NT2/D1 (cell line): ENCODE measurements around the gene SNCAIP.
A peak's percentile ranks its signal among the peaks of the same experiment; 100 is the strongest.
"Not testable (repeated sequence)": the region's sequence is repeated elsewhere in the genome, so short reads cannot be mapped to it uniquely, and the experiment has no call there.

Source experiments
- DNase-seq: peaks from one replicate; pipeline ENCODE4 v3.0.0-alpha.2; 2011; ENCODE audit warnings: low read depth, low spot score
- H3K27me3 ChIP-seq: 2 replicates; pipeline ENCODE4 v1.6.0; 2011; ENCODE audit warnings: mild to moderate bottlenecking; ENCODE audit not compliant: insufficient read length, insufficient read depth
- H3K36me3 ChIP-seq: 2 replicates; pipeline ENCODE4 v1.6.1; 2011; ENCODE audit warnings: mild to moderate bottlenecking, low read length, mixed read lengths; ENCODE audit not compliant: insufficient read depth, insufficient read length
- H3K4me1 ChIP-seq: 2 replicates; pipeline ENCODE4 v1.5.1; 2011; ENCODE audit not compliant: insufficient read depth, insufficient read length
- H3K4me3 ChIP-seq: 2 replicates; pipeline ENCODE4 v1.5.1; 2011; ENCODE audit warnings: low read depth; ENCODE audit not compliant: insufficient read length
- H3K9ac ChIP-seq: 2 replicates; pipeline ENCODE4 v1.6.0; 2011; ENCODE audit warnings: low read depth; ENCODE audit not compliant: insufficient read length
- H3K9me3 ChIP-seq: 2 replicates; pipeline ENCODE4 v1.5.1; 2011; ENCODE audit warnings: mild to moderate bottlenecking, low read length; ENCODE audit not compliant: insufficient read depth
- SUZ12 ChIP-seq: IDR thresholded peaks from 2 replicates; pipeline ENCODE4 v1.6.1; 2011; ENCODE audit not compliant: insufficient read length, insufficient read depth; ENCODE audit errors: extremely low read depth
- YY1 ChIP-seq: IDR thresholded peaks from 2 replicates; pipeline ENCODE4 v1.6.1; 2011; ENCODE audit not compliant: insufficient read length, insufficient read depth
- ZNF274 ChIP-seq: IDR thresholded peaks from 2 replicates; pipeline ENCODE4 v1.6.1; 2011; ENCODE audit warnings: mild to moderate bottlenecking, low read depth, low read length

SNCAIP gene

GRCh38 chr5:122351416-122352157 lies 39.5 kb downstream of the SNCAIP start:
- Histone ChIP-seq H3K9ac (no peak overlapping the region), H3K4me1 (peaks cover 2% of the 10 kb centered on the region), H3K27me3 (no peaks in the 10 kb centered on the region), H3K9me3 (no peaks in the 10 kb centered on the region), H3K36me3 (no peaks in the 10 kb centered on the region), H3K4me3 (no peak overlapping the region)
- no peak for DNase-seq
- TF ChIP-seq SUZ12 = no peak
- TF ChIP-seq YY1 = no peak
- no peak for TF ChIP-seq ZNF274

GRCh38 chr5:122352331-122352730 lies 40.3 kb downstream of the SNCAIP start:
- Histone ChIP-seq H3K9me3 (no peaks in the 10 kb centered on the region), H3K27me3 (no peaks in the 10 kb centered on the region), H3K4me1 (peaks cover 3% of the 10 kb centered on the region), H3K9ac (no peak overlapping the region), H3K4me3 (no peak overlapping the region), H3K36me3 (no peaks in the 10 kb centered on the region)
- no peak for DNase-seq
- TF ChIP-seq ZNF274 (no peak), SUZ12 (no peak), YY1 (no peak)

- not testable (repeated sequence) for H3K9me3 ChIP-seq, H3K36me3 ChIP-seq, H3K9ac ChIP-seq, H3K4me3 ChIP-seq, DNase-seq, H3K4me1 ChIP-seq, H3K27me3 ChIP-seq
Observed at GRCh38 chr5:122353361-122353760, 41.3 kb downstream of the SNCAIP start.

- TF ChIP-seq YY1 (no peak), ZNF274 (no peak), SUZ12 (no peak)
- Histone ChIP-seq H3K4me3 (no peak overlapping the region), H3K27me3 (no peaks in the 10 kb centered on the region), H3K4me1 (peaks cover 3% of the 10 kb centered on the region), H3K36me3 (no peaks in the 10 kb centered on the region), H3K9me3 (no peaks in the 10 kb centered on the region), H3K9ac (no peak overlapping the region)
- peak; percentile 51 for DNase-seq
Observed at GRCh38 chr5:122354293-122354692, 42.3 kb downstream of the SNCAIP start.

- Histone ChIP-seq H3K9me3 (no peaks in the 10 kb centered on the region), H3K9ac (no peak overlapping the region), H3K27me3 (no peaks in the 10 kb centered on the region), H3K4me1 (peaks cover 3% of the 10 kb centered on the region), H3K36me3 (no peaks in the 10 kb centered on the region), H3K4me3 (no peak overlapping the region)
- no peak for DNase-seq
- TF ChIP-seq SUZ12 (no peak), ZNF274 (no peak), YY1 (no peak)
Observed at GRCh38 chr5:122355324-122355723, 43.3 kb downstream of the SNCAIP start.

- no peak overlapping the region for H3K4me3 ChIP-seq
- no peaks in the 10 kb centered on the region for H3K9me3 ChIP-seq
- H3K36me3 ChIP-seq = no peaks in the 10 kb centered on the region
- H3K27me3 ChIP-seq = no peaks in the 10 kb centered on the region
- no peak overlapping the region for H3K9ac ChIP-seq
- TF ChIP-seq SUZ12 = no peak
- TF ChIP-seq ZNF274 = no peak
- TF ChIP-seq YY1 = no peak
- H3K4me1 ChIP-seq = peaks cover 3% of the 10 kb centered on the region
- no peak for DNase-seq
Observed at GRCh38 chr5:122356855-122357254, 44.8 kb downstream of the SNCAIP start.

- H3K27me3 ChIP-seq = no peaks in the 10 kb centered on the region
- no peaks in the 10 kb centered on the region for H3K36me3 ChIP-seq
- no peak for DNase-seq
- H3K9me3 ChIP-seq = no peaks in the 10 kb centered on the region
- peaks cover 3% of the 10 kb centered on the region for H3K4me1 ChIP-seq
- no peak overlapping the region for H3K9ac ChIP-seq
- no peak overlapping the region for H3K4me3 ChIP-seq
- TF ChIP-seq ZNF274 (no peak), SUZ12 (no peak)
Observed at GRCh38 chr5:122358372-122358979, 46.4 kb downstream of the SNCAIP start.
